ENCODE data around the gene CAMKK2. TPM values are rescaled to one million over a fixed set of nuclear protein-coding genes. Genes with fewer than 3 reads are reported as not detected.
"Not testable (repeated sequence)": the region's sequence is repeated elsewhere in the genome, so short reads cannot be mapped to it uniquely, and the experiment has no call there.

The CAMKK2 gene
- total RNA-seq, 2 donors from 2014 or later: 15.0 to 27.7 TPM

GRCh38 chr12:121287267-121287954 lies 9.1 kb downstream of the CAMKK2 start:
- no peak for ATAC-seq
- no peaks in the 10 kb centered on the region for H3K9me3 Mint-ChIP-seq
- no peak for DNase-seq (ENCODE audit: low spot score in 2 of 2)
- peaks cover 4 to 7% of the 10 kb centered on the region in 2 donors for H3K36me3 Mint-ChIP-seq
- no peak overlapping the region for H3K27ac Mint-ChIP-seq

GRCh38 chr12:121285856-121286255 lies 10.7 kb downstream of the CAMKK2 start:
- Mint-ChIP-seq H3K36me3 (no peaks in the 10 kb centered on the region), H3K9me3 (no peaks in the 10 kb centered on the region), H3K27ac (peak overlapping the region; percentile 37 to 90)
- no peak for DNase-seq (ENCODE audit: low spot score in 2 of 2)
- ATAC-seq: no peak

GRCh38 chr12:121284551-121285390 lies 11.7 kb downstream of the CAMKK2 start:
- no peaks in the 10 kb centered on the region for H3K36me3 Mint-ChIP-seq
- no peak for ATAC-seq
- no peaks in the 10 kb centered on the region for H3K9me3 Mint-ChIP-seq
- DNase-seq (ENCODE audit: low spot score in 2 of 2): no peak
- H3K27ac Mint-ChIP-seq: peak overlapping the region in 1 of 2 donors; percentile 37

GRCh38 chr12:121283841-121284240 lies 12.7 kb downstream of the CAMKK2 start:
- no peak for ATAC-seq
- H3K36me3 Mint-ChIP-seq: peaks cover 0 to 3% of the 10 kb centered on the region in 2 donors
- DNase-seq (ENCODE audit: low spot score in 2 of 2): no peak
- H3K9me3 Mint-ChIP-seq: no peaks in the 10 kb centered on the region
- H3K27ac Mint-ChIP-seq: no peak overlapping the region

GRCh38 chr12:121283388-121283787 lies 13.1 kb downstream of the CAMKK2 start:
- Mint-ChIP-seq H3K27ac (no peak overlapping the region), H3K36me3 (peaks cover 0 to 6% of the 10 kb centered on the region in 2 donors), H3K9me3 (no peaks in the 10 kb centered on the region)
- no peak for DNase-seq (ENCODE audit: low spot score in 2 of 2)
- no peak for ATAC-seq

- not testable (repeated sequence) for ATAC-seq, H3K27ac Mint-ChIP-seq, H3K36me3 Mint-ChIP-seq
Measured at GRCh38 chr12:121282910-121283309, 13.6 kb downstream of the CAMKK2 start.

GRCh38 chr12:121282072-121282742 lies 14.3 kb downstream of the CAMKK2 start:
- peak overlapping the region in 1 of 2 donors; percentile 34 for H3K27ac Mint-ChIP-seq
- no peak for ATAC-seq
- no peaks in the 10 kb centered on the region for H3K9me3 Mint-ChIP-seq
- H3K36me3 Mint-ChIP-seq: peaks cover 0 to 6% of the 10 kb centered on the region in 2 donors
- DNase-seq (ENCODE audit: low spot score in 2 of 2): no peak

More at GRCh38 chr12:121282910-121283309, 13.6 kb downstream of the CAMKK2 start:
- H3K9me3 Mint-ChIP-seq; DNase-seq (ENCODE audit: low spot score in 2 of 2): not testable (repeated sequence)

- not testable (repeated sequence) for ATAC-seq; H3K36me3 Mint-ChIP-seq; H3K9me3 Mint-ChIP-seq; DNase-seq (ENCODE audit: low spot score in 2 of 2)
- peak overlapping the region in 1 of 2 donors; percentile 36 for H3K27ac Mint-ChIP-seq
Measured at GRCh38 chr12:121281116-121281515, 15.4 kb downstream of the CAMKK2 start.

- DNase-seq (ENCODE audit: low spot score in 2 of 2); H3K9me3 Mint-ChIP-seq; ATAC-seq; H3K27ac Mint-ChIP-seq; H3K36me3 Mint-ChIP-seq: not testable (repeated sequence)
Measured at GRCh38 chr12:121280531-121280930, 16.0 kb downstream of the CAMKK2 start.

- no peak for ATAC-seq
Measured at GRCh38 chr12:121279507-121279915, 17.0 kb downstream of the CAMKK2 start.

GRCh38 chr12:121279071-121279375 lies 17.5 kb downstream of the CAMKK2 start:
- Mint-ChIP-seq H3K9me3 (no peaks in the 10 kb centered on the region), H3K36me3 (peaks cover 0 to 6% of the 10 kb centered on the region in 2 donors), H3K27ac (peak overlapping the region; percentile 40 to 50)
- ATAC-seq (no peak), DNase-seq (ENCODE audit: low spot score in 2 of 2) (no peak)

More at GRCh38 chr12:121279507-121279915, 17.0 kb downstream of the CAMKK2 start:
- DNase-seq (ENCODE audit: low spot score in 2 of 2): no peak
- H3K27ac Mint-ChIP-seq: no peak overlapping the region
- H3K9me3 Mint-ChIP-seq: no peaks in the 10 kb centered on the region
- H3K36me3 Mint-ChIP-seq: peaks cover 0 to 6% of the 10 kb centered on the region in 2 donors

- no peak for ATAC-seq
- Mint-ChIP-seq H3K36me3 (peaks cover 0 to 6% of the 10 kb centered on the region in 2 donors), H3K9me3 (no peaks in the 10 kb centered on the region), H3K27ac (peak overlapping the region; percentile 40 to 50)
- no peak for DNase-seq (ENCODE audit: low spot score in 2 of 2)
Measured at GRCh38 chr12:121278169-121279070, 18.1 kb downstream of the CAMKK2 start.

GRCh38 chr12:121277374-121277759 lies 19.1 kb downstream of the CAMKK2 start:
- peaks cover 0 to 6% of the 10 kb centered on the region in 2 donors for H3K36me3 Mint-ChIP-seq
- ATAC-seq (peak in 1 of 2 donors; percentile 71), DNase-seq (ENCODE audit: low spot score in 2 of 2) (no peak)
- H3K9me3 Mint-ChIP-seq: no peaks in the 10 kb centered on the region
- no peak overlapping the region for H3K27ac Mint-ChIP-seq

GRCh38 chr12:121274036-121274763 lies 22.3 kb downstream of the CAMKK2 start:
- Mint-ChIP-seq H3K27ac (no peak overlapping the region), H3K36me3 (peaks cover 7 to 12% of the 10 kb centered on the region in 2 donors), H3K9me3 (no peaks in the 10 kb centered on the region)
- ATAC-seq (no peak), DNase-seq (ENCODE audit: low spot score in 2 of 2) (no peak)

GRCh38 chr12:121273364-121273896 lies 23.1 kb downstream of the CAMKK2 start:
- no peaks in the 10 kb centered on the region for H3K9me3 Mint-ChIP-seq
- H3K27ac Mint-ChIP-seq: no peak overlapping the region
- DNase-seq (ENCODE audit: low spot score in 2 of 2) (no peak), ATAC-seq (no peak)
- peaks cover 7 to 10% of the 10 kb centered on the region in 2 donors for H3K36me3 Mint-ChIP-seq
